Dendritic cell treated with granulocyte-macrophage colony-stimulating factor and Interleukin-4, amounts not matched to agents 40 ng/mL and 50 ng/mL, for 4 days (primary cell): ENCODE data around the gene CNPPD1.

ENCODE experiments used
- H3K27ac Mint-ChIP-seq: one replicate; pipeline ENCODE4 v1.8.0; 2022; ENCODE audit warnings: mild to moderate bottlenecking, mixed read lengths
- H3K27me3 Mint-ChIP-seq: one replicate; pipeline ENCODE4 v1.8.0; 2022; ENCODE audit warnings: mild to moderate bottlenecking, mixed read lengths
- H3K36me3 Mint-ChIP-seq: one replicate; pipeline ENCODE4 v1.8.0; 2022; ENCODE audit warnings: low read depth, mixed read lengths
- H3K4me1 Mint-ChIP-seq: one replicate; pipeline ENCODE4 v1.8.0; 2022; ENCODE audit warnings: low read depth, mixed read lengths
- H3K4me3 Mint-ChIP-seq: one replicate; pipeline ENCODE4 v1.8.0; 2022; ENCODE audit warnings: mild to moderate bottlenecking, moderate library complexity, mixed read lengths
- H3K9me3 Mint-ChIP-seq: one replicate; pipeline ENCODE4 v1.8.0; 2022; ENCODE audit warnings: mixed read lengths
- intact Hi-C: fragments of 100-400 bp; cut with micrococcal nuclease; formaldehyde crosslinking; loops from one replicate; pipeline ENCODE4 v1.15.0; 2022

Gene CNPPD1

GRCh38 chr2:219122202-219122980 lies 54.3 kb downstream of the CNPPD1 start:
- peaks cover 17% of the 10 kb centered on the region for H3K36me3 Mint-ChIP-seq
- H3K4me1 Mint-ChIP-seq = peaks cover 38% of the 10 kb centered on the region
- no peak overlapping the region for H3K4me3 Mint-ChIP-seq
- no peaks in the 10 kb centered on the region for H3K27me3 Mint-ChIP-seq
- no peak overlapping the region for H3K27ac Mint-ChIP-seq
- intact Hi-C loops = no loop called here
- no peaks in the 10 kb centered on the region for H3K9me3 Mint-ChIP-seq
